Neutrophil (primary cell): ENCODE results near the gene RNASEH1.

Experiments used
- H3K27ac ChIP-seq: fragments of 200-600 bp; sonication (generic); 2 replicates; pipeline ENCODE4 v1.5.1; 2016; ENCODE audit warnings: mild to moderate bottlenecking, moderate library complexity
- H3K27me3 ChIP-seq: fragments of 200-600 bp; sonication (generic); 2 replicates; pipeline ENCODE4 v1.6.0; 2016; ENCODE audit warnings: mild to moderate bottlenecking
- H3K36me3 ChIP-seq: fragments of 200-600 bp; sonication (generic); 2 replicates; pipeline ENCODE4 v1.5.1; 2017
- H3K4me1 ChIP-seq, 2 experiments: fragments of 200-600 bp in 1 of 2; sonication (generic) in 1 of 2; 1 replicate in 1 of 2; 2 replicates in 1 of 2; pipeline versions ENCODE4 v1.5.1 to v1.6.1; 2013 to 2016; ENCODE audit warnings: low read depth in 1 of 2, low read length in 1 of 2, mild to moderate bottlenecking in 1 of 2, moderate library complexity in 1 of 2; ENCODE audit not compliant: control insufficient read depth in 1 of 2, insufficient read depth in 1 of 2
- H3K4me3 ChIP-seq, 2 experiments: fragments of 200-600 bp in 1 of 2; sonication (generic) in 1 of 2; 1 replicate in 1 of 2; 2 replicates in 1 of 2; pipeline ENCODE4 v1.5.1; 2013 to 2016; ENCODE audit warnings: low read depth in 1 of 2, low read length in 1 of 2, mild to moderate bottlenecking in 1 of 2, moderate library complexity in 1 of 2
- H3K9me3 ChIP-seq: fragments of 200-600 bp; sonication (generic); 2 replicates; pipeline ENCODE4 v1.5.1; 2016
- TF ChIP-seq, protein P1 (sequence below): fragments of 200-600 bp; sonication (generic); IDR thresholded peaks from 2 replicates; pipeline ENCODE4 v1.5.1; 2016; ENCODE audit warnings: antibody characterized with exemption

RNASEH1 gene

DNA sequence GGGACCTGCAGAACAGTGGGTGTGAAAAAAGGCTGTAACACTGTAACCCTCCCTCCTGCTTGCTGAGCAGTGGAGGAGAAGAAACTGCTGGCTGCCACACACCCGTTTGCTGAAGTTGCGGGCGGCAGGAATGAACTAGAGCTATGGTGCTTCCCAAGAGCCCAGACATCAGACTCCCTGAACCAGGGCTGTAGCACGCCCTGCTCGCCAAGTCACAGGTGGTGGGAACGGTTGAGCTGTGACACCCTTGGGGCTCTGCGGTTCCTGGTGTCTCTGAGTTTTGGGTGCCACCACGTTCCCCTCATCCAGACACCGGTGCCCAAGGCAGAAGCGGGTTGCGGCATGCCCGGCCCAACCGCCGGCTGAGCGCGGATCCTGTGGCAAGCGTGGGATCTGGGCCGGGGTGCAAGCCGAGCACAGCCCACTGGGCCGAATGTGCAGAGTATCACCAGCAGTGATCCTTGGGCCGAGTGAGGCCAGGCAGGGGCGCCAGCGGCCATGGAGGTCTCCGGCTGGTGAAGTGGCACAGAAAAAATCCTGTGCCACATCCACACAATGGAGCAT is 23.8 kb downstream of the RNASEH1 start:
- Histone ChIP-seq H3K4me3 (no peak overlapping the region), H3K9me3 (no peaks in the 10 kb centered on the region), H3K4me1 (peaks cover 2 to 4% of the 10 kb centered on the region in 2 experiments), H3K27me3 (no peaks in the 10 kb centered on the region), H3K27ac (no peak overlapping the region), H3K36me3 (no peaks in the 10 kb centered on the region)
- TF ChIP-seq, protein P1, sequence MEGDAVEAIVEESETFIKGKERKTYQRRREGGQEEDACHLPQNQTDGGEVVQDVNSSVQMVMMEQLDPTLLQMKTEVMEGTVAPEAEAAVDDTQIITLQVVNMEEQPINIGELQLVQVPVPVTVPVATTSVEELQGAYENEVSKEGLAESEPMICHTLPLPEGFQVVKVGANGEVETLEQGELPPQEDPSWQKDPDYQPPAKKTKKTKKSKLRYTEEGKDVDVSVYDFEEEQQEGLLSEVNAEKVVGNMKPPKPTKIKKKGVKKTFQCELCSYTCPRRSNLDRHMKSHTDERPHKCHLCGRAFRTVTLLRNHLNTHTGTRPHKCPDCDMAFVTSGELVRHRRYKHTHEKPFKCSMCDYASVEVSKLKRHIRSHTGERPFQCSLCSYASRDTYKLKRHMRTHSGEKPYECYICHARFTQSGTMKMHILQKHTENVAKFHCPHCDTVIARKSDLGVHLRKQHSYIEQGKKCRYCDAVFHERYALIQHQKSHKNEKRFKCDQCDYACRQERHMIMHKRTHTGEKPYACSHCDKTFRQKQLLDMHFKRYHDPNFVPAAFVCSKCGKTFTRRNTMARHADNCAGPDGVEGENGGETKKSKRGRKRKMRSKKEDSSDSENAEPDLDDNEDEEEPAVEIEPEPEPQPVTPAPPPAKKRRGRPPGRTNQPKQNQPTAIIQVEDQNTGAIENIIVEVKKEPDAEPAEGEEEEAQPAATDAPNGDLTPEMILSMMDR = no peak

GRCh38 chr2:3533836-3534235 is 24.3 kb downstream of the RNASEH1 start:
- H3K9me3 ChIP-seq = no peaks in the 10 kb centered on the region
- H3K27me3 ChIP-seq = no peaks in the 10 kb centered on the region
- H3K4me3 ChIP-seq = no peak overlapping the region
- no peak overlapping the region for H3K27ac ChIP-seq
- TF ChIP-seq, protein P1 = no peak
- H3K36me3 ChIP-seq = no peaks in the 10 kb centered on the region
- peaks cover 2 to 4% of the 10 kb centered on the region in 2 experiments for H3K4me1 ChIP-seq

DNA sequence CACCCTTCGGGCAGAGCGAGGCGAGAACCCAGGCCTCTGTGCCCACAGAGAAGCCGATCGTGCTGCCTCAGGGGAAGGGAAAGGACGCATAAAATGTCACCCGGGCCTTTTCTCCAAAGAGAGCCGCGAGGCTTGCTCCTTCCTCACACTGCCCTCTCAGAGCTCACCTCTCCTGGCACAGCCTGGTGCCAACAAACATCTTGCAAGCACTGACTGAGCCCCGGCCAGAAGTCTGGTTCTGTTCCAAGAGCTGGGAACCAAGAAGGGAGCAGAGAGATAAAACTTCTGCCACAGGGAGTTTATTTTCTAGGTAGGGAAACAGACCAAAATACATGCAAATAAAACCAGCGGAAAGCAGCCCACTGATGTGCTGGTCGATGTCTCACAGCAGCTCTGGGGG is 25.2 kb downstream of the RNASEH1 start:
- no peaks in the 10 kb centered on the region for H3K9me3 ChIP-seq
- H3K4me3 ChIP-seq = no peak overlapping the region
- TF ChIP-seq, protein P1 = no peak
- H3K4me1 ChIP-seq = peaks cover 2 to 4% of the 10 kb centered on the region in 2 experiments
- no peak overlapping the region for H3K27ac ChIP-seq
- H3K36me3 ChIP-seq = no peaks in the 10 kb centered on the region
- H3K27me3 ChIP-seq = no peaks in the 10 kb centered on the region

- TF ChIP-seq, protein P1 = no peak
- Histone ChIP-seq H3K27me3 (no peaks in the 10 kb centered on the region), H3K9me3 (no peaks in the 10 kb centered on the region)
These were observed 28.7 kb downstream of the RNASEH1 start for GRCh38 chr2:3529316-3530025.

GRCh38 chr2:3527886-3528785 is 30.0 kb downstream of the RNASEH1 start:
- Histone ChIP-seq H3K27me3 (no peaks in the 10 kb centered on the region), H3K27ac (no peak overlapping the region), H3K9me3 (no peaks in the 10 kb centered on the region), H3K4me1 (no peaks in the 10 kb centered on the region), H3K36me3 (no peaks in the 10 kb centered on the region), H3K4me3 (no peak overlapping the region)
- TF ChIP-seq, protein P1 = no peak

More at GRCh38 chr2:3529316-3530025, 28.7 kb downstream of the RNASEH1 start:
- H3K4me1 ChIP-seq = no peaks in the 10 kb centered on the region
- H3K27ac ChIP-seq = no peak overlapping the region
- H3K4me3 ChIP-seq = no peak overlapping the region
- no peaks in the 10 kb centered on the region for H3K36me3 ChIP-seq
